Right lobe of liver (tissue), 4 donors: Measurements from ENCODE around the gene IRX2.

Experiments used
- POLR2A ChIP-seq: fragments of 450-650 bp; IDR thresholded peaks from one replicate; pipeline ENCODE4 v1.6.1; 2017; ENCODE audit warnings: antibody characterized with exemption, mild to moderate bottlenecking
- TF ChIP-seq, protein P1 (sequence below), 4 donors: fragments of 200-600 bp in 3 of 4; fragments of 450-650 bp in 1 of 4; IDR thresholded peaks; one replicate each; pipeline versions ENCODE4 v1.5.1 to v1.8.0; 2016 to 2022; ENCODE audit warnings: antibody characterized with exemption in 4 of 4, mild to moderate bottlenecking in 2 of 4
- donor health status: DM: no; HTN: no; CAD: no.
- donor health status: DM: no; HTN: no; CAD: no.
- donor health status: DM: no; HTN: yes; CAD: no.

DNA sequence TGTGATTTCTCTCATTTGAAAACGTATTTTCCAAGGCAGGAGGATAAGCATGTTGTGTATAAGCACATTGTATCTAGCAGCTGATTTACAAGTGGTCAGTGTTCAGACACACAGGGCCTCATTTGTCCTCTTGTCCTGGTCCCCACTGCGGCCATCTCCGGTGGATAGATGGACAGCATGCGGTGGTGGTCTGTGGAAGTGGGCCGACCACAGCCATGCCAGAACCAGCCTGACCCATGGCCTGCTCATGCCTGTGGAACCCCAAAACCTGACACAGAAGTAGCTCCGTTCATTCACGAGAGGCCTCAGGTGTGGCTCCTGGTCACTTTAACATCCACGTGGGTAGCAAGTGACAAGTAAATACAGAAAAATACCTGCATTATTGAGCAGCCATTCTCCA, 14.6 kb downstream of the IRX2 start:
- TF ChIP-seq POLR2A: no peak
- TF ChIP-seq, protein P1, sequence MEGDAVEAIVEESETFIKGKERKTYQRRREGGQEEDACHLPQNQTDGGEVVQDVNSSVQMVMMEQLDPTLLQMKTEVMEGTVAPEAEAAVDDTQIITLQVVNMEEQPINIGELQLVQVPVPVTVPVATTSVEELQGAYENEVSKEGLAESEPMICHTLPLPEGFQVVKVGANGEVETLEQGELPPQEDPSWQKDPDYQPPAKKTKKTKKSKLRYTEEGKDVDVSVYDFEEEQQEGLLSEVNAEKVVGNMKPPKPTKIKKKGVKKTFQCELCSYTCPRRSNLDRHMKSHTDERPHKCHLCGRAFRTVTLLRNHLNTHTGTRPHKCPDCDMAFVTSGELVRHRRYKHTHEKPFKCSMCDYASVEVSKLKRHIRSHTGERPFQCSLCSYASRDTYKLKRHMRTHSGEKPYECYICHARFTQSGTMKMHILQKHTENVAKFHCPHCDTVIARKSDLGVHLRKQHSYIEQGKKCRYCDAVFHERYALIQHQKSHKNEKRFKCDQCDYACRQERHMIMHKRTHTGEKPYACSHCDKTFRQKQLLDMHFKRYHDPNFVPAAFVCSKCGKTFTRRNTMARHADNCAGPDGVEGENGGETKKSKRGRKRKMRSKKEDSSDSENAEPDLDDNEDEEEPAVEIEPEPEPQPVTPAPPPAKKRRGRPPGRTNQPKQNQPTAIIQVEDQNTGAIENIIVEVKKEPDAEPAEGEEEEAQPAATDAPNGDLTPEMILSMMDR (IDR thresholded peaks at IDR 0.05): no peak
